Measurements from ENCODE around the gene ZNF865. TPM values are rescaled to one million over a fixed set of nuclear protein-coding genes. Genes with fewer than 3 reads are reported as not detected.

Gene ZNF865
- polyA plus RNA-seq, 1 donor (not counting 4 experiments of a cell fraction or from before 2014, with no cell fraction given), result 1.1 TPM

- DNase-seq (ENCODE audit: low read depth, low spot score) (no peak), FAIRE-seq (no peak)
- Histone ChIP-seq H3K79me2 (ENCODE audit: control insufficient read depth, insufficient read depth, low read length) (no peaks in the 10 kb centered on the region), H3K27me3 (ENCODE audit: control insufficient read depth, extremely low read depth, insufficient read depth, low read length) (no peaks in the 10 kb centered on the region), H3K4me3 (ENCODE audit: control insufficient read depth in 2 of 3, extremely low read depth in 1 of 3, insufficient read depth in 2 of 3, low read depth in 1 of 3, low read length in 3 of 3) (no peak overlapping the region), H3K9me3 (ENCODE audit: control insufficient read depth, low read depth, low read length) (no peaks in the 10 kb centered on the region), H3K4me1 (ENCODE audit: control insufficient read depth, extremely low read depth, insufficient read depth, low read length) (peaks cover 7% of the 10 kb centered on the region), H3K4me2 (ENCODE audit: control insufficient read depth, extremely low read depth, insufficient read depth, low read depth, low read length) (no peak overlapping the region), H2AFZ (ENCODE audit: control insufficient read depth, low read length) (no peak overlapping the region), H3K36me3 (ENCODE audit: control insufficient read depth in 2 of 2, extremely low read depth in 1 of 2, insufficient read depth in 2 of 2, low read length in 2 of 2) (peaks cover 5 to 13% of the 10 kb centered on the region in 2 experiments), H4K20me1 (ENCODE audit: control insufficient read depth, extremely low read depth, insufficient read depth, low read length) (no peaks in the 10 kb centered on the region), H3K9me1 (ENCODE audit: control insufficient read depth, extremely low read depth, insufficient read depth, low read length) (no peaks in the 10 kb centered on the region), H3K9ac (ENCODE audit: control insufficient read depth, extremely low read depth, insufficient read depth, low read length) (no peak overlapping the region), H3K27ac (ENCODE audit: control insufficient read depth, insufficient read depth, low read length) (no peak overlapping the region)
- TF ChIP-seq EZH2 (IDR thresholded peaks at IDR 0.05; ENCODE audit: low read length), result no peak
- TF ChIP-seq CTCF (optimal IDR thresholded peaks at IDR 0.05 in 1 of 3, IDR thresholded peaks at IDR 0.05 in 1 of 3, conservative IDR thresholded peaks at IDR 0.05 in 1 of 3; ENCODE audit: extremely low read depth in 1 of 3, insufficient read depth in 2 of 3, low read length in 3 of 3), result no peak
- dilution Hi-C loops (cut with MboI; ENCODE audit: extremely low pct_ligation_motif_present, low sequenced_read_pairs), result no loop called here
Observed at GRCh38 chr19:55596304-55596703, 9.1 kb upstream of the ZNF865 start.

- dilution Hi-C loops (cut with MboI; ENCODE audit: extremely low pct_ligation_motif_present, low sequenced_read_pairs), result no loop called here
- DNase-seq (ENCODE audit: low read depth, low spot score) (no peak), FAIRE-seq (no peak)
- H3K27ac ChIP-seq (ENCODE audit: control insufficient read depth, insufficient read depth, low read length), result no peak overlapping the region
- no peaks in the 10 kb centered on the region for H3K27me3 ChIP-seq (ENCODE audit: control insufficient read depth, extremely low read depth, insufficient read depth, low read length)
- H4K20me1 ChIP-seq (ENCODE audit: control insufficient read depth, extremely low read depth, insufficient read depth, low read length), result no peaks in the 10 kb centered on the region
- no peaks in the 10 kb centered on the region for H3K79me2 ChIP-seq (ENCODE audit: control insufficient read depth, insufficient read depth, low read length)
- peaks cover 5 to 8% of the 10 kb centered on the region in 2 experiments for H3K36me3 ChIP-seq (ENCODE audit: control insufficient read depth in 2 of 2, extremely low read depth in 1 of 2, insufficient read depth in 2 of 2, low read length in 2 of 2)
- no peaks in the 10 kb centered on the region for H3K9me3 ChIP-seq (ENCODE audit: control insufficient read depth, low read depth, low read length)
- peaks cover 9% of the 10 kb centered on the region for H3K4me1 ChIP-seq (ENCODE audit: control insufficient read depth, extremely low read depth, insufficient read depth, low read length)
- no peaks in the 10 kb centered on the region for H3K9me1 ChIP-seq (ENCODE audit: control insufficient read depth, extremely low read depth, insufficient read depth, low read length)
- no peak overlapping the region for H3K9ac ChIP-seq (ENCODE audit: control insufficient read depth, extremely low read depth, insufficient read depth, low read length)
- TF ChIP-seq EZH2 (IDR thresholded peaks at IDR 0.05; ENCODE audit: low read length) (no peak), CTCF (optimal IDR thresholded peaks at IDR 0.05 in 1 of 3, IDR thresholded peaks at IDR 0.05 in 1 of 3, conservative IDR thresholded peaks at IDR 0.05 in 1 of 3; ENCODE audit: extremely low read depth in 1 of 3, insufficient read depth in 2 of 3, low read length in 3 of 3) (no peak)
- no peak overlapping the region for H2AFZ ChIP-seq (ENCODE audit: control insufficient read depth, low read length)
- no peak overlapping the region for H3K4me3 ChIP-seq (ENCODE audit: control insufficient read depth in 2 of 3, extremely low read depth in 1 of 3, insufficient read depth in 2 of 3, low read depth in 1 of 3, low read length in 3 of 3)
- no peak overlapping the region for H3K4me2 ChIP-seq (ENCODE audit: control insufficient read depth, extremely low read depth, insufficient read depth, low read depth, low read length)
Observed at GRCh38 chr19:55597501-55597921, 7.9 kb upstream of the ZNF865 start.
